GOT3 (cell line): ENCODE data around the gene CCNJL.

Experiments
- DNase-seq: peaks from one replicate; lab custom pipeline; 2025; ENCODE audit warnings: mixed read lengths; lab: John Stamatoyannopoulos, UW

CCNJL gene

GRCh38 chr5:160221082-160221481 is 91.3 kb downstream of the CCNJL start:
- no peak for DNase-seq

- no peak for DNase-seq
These were observed 93.0 kb downstream of the CCNJL start for GRCh38 chr5:160219356-160219755.

- DNase-seq = no peak
These were observed 98.8 kb downstream of the CCNJL start for GRCh38 chr5:160213537-160213936.

GRCh38 chr5:160211352-160211751 is 101.0 kb downstream of the CCNJL start:
- no peak for DNase-seq

GRCh38 chr5:160210606-160211005 is 101.8 kb downstream of the CCNJL start:
- DNase-seq = no peak

DNA sequence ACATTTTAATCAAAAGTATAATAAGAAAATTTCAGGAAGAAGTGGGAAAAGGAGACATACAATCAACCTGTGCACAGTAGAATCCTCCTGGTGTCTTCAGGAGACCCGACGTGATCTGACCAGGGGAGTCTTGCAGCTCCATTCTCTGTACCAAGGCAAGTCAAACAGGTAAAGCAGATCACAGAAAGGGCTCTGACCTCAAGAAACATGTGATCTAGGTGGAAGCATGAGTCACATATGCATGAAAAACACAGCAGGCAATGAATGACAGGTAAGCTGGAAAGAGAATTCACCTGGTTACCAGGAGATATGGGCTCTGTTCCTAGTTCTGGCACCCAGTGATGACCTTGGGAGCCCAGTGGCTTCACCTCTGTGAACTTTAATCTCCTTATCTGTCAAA is 102.4 kb downstream of the CCNJL start:
- no peak for DNase-seq

- no peak for DNase-seq
These were observed 105.3 kb downstream of the CCNJL start for GRCh38 chr5:160207061-160207460.
